Measurements from ENCODE around the gene FOXL3.

FOXL3 gene

GRCh38 chr7:304574-305409 is 14.8 kb downstream of the FOXL3 start:
- TF ChIP-seq CTCF (conservative IDR thresholded peaks at IDR 0.05; ENCODE audit: low read length), result no peak

GRCh38 chr7:305410-306151 is 15.6 kb downstream of the FOXL3 start:
- DNase-seq (ENCODE audit: low read depth), result no peak
- TF ChIP-seq CTCF (conservative IDR thresholded peaks at IDR 0.05; ENCODE audit: low read length), result no peak
- no peak overlapping the region for H3K4me3 ChIP-seq (ENCODE audit: low read length)

More at GRCh38 chr7:304574-305409, 14.8 kb downstream of the FOXL3 start:
- DNase-seq (ENCODE audit: low read depth), result no peak
- no peak overlapping the region for H3K4me3 ChIP-seq (ENCODE audit: low read length)

DNA sequence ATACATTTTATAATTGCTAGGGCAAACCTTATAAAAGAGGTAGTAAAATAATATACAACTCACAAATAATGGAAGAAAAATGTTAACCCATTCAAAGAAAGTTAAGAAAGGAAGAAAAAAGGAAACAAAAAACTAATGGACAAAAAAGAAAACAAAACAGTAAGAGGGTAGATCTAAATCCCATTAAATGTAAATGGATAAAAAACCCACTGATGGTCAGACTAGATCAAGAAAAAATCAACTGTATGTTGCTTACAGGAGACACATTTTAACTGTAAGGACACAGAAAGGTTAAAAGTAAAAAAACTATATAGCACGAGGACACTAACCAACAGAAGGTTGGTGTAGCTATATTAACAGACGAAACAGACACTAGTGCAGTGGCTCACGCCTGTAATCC is 18.0 kb downstream of the FOXL3 start:
- no peak for DNase-seq (ENCODE audit: low read depth)
- H3K4me3 ChIP-seq (ENCODE audit: low read length), result no peak overlapping the region
- TF ChIP-seq CTCF (conservative IDR thresholded peaks at IDR 0.05; ENCODE audit: low read length), result no peak

DNA sequence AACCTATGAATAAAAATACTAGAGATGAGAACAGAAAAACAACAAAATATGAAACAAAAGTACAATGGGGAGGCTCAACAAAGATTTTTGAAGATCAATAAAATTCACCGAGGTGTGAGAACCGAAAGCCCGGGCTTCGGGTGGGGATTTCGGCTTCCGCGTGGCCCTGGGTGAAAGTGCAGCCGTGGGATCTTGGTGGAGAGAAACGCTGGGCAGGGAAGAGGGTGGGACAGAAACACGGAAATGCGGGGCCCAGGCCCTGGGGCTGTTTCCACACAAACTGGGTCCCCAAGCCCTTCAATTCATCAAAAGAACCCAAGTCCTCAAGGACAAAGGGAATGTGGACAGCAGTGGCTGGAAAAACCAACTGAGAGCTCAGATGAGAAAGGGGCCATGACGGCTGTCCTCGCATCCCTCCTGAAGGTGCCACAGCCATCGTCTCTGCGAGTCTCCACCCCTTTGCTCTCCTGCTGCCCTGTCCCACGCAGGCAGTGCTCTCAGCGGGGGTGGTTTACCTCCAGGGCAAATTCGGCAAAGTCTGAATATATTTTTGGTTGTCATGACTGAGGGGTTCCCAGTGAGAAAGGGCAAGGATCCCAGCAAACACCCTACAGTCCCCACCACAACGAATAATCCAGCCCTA is 19.7 kb downstream of the FOXL3 start:
- TF ChIP-seq CTCF (conservative IDR thresholded peaks at IDR 0.05; ENCODE audit: low read length), result no peak
- no peak overlapping the region for H3K4me3 ChIP-seq (ENCODE audit: low read length)
- no peak for DNase-seq (ENCODE audit: low read depth)

DNA sequence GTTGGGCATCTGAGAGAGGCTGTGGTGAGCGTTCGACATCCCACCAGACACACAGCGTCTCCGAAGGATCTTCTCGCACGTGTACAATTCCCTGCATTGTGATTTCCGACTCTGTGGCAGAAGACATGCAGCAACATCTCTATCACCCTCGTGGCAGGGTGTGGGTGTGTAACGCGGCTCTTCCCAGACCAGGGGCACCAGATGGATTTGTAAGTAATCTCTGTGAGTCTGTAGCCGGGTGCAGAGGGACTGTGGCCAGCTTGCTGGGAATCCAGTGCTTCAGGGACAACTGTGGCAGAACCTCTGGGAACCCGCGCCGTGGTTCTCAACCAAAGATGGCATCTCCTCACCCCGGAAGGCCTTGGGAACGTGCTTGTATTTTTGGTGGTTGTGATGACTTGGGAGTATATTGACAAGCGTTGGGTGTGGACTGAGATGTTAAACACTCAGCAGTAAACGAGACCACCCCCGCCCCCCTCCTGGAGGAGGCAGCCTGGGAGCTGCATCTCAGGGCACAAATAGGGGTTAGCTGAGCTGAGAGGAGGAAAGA is 21.2 kb downstream of the FOXL3 start:
- DNase-seq (ENCODE audit: low read depth), result no peak
- no peak for TF ChIP-seq CTCF (conservative IDR thresholded peaks at IDR 0.05; ENCODE audit: low read length)
- H3K4me3 ChIP-seq (ENCODE audit: low read length), result no peak overlapping the region

GRCh38 chr7:311796-312195 is 21.8 kb downstream of the FOXL3 start:
- no peak for DNase-seq (ENCODE audit: low read depth)
- H3K4me3 ChIP-seq (ENCODE audit: low read length), result no peak overlapping the region
- no peak for TF ChIP-seq CTCF (conservative IDR thresholded peaks at IDR 0.05; ENCODE audit: low read length)
